HG03196 (cell line): Measurements from ENCODE around the gene MSX2.

Experiments
- ATAC-seq: cut with Tn5 transposase; IDR thresholded peaks from one replicate; pipeline ENCODE4 v1.9.1; 2021; ENCODE audit not compliant: unreplicated experiment

MSX2 gene

DNA sequence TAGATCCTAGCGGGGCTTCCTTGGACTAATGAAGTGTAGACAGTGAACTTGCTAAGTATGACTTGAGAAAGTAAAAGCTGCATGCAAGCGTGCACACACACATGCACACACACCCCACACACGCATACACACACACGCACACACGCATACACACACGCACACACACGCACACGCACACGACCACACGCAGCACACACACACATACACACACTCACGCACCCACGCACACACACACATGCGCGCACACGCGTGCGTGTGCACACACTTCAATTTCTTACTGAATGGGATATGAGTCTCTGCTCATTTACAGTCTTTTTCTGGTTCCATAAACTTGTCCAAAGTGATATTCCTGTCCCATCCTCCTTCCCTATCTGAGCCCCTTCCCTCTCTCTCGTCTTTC lies 41.2 kb downstream of the MSX2 start:
- no peak for ATAC-seq

DNA sequence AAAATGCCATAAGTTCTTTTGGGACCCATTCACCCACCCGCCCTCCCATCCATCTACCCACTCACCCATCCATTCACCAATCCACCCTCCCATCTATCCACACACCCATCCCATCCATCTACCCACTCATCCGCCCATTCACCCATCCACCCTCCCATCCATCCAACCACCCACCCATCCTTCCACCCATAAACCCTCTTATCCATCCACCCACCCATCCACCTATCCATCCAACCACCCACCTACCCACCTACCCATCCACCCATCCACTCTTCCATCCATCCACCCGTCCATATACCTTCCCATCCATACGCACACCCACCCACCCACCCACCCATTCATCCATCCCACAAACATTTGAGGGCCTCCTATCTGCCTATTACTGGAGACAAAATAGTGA lies 43.3 kb downstream of the MSX2 start:
- no peak for ATAC-seq

DNA sequence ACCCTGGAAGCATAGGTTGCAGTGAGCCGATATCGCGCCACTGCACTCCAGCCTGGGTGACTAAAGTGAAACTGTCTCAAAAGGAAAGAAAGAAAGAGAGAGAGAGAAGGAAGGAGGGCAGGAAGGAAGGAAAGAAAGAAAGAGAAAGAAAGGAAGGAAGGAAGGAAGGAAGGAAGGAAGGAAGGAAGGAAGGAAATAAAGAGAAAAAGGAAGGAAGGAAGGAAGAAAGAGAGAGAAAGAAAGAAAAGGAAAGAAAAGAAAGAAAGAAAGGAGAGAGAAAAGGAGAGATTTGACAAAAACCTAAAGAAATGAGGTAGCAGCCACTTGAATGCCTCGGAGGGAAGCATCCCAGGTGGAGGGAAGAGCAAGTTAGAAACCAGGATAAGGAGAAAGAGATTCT lies 44.6 kb downstream of the MSX2 start:
- no peak for ATAC-seq

DNA sequence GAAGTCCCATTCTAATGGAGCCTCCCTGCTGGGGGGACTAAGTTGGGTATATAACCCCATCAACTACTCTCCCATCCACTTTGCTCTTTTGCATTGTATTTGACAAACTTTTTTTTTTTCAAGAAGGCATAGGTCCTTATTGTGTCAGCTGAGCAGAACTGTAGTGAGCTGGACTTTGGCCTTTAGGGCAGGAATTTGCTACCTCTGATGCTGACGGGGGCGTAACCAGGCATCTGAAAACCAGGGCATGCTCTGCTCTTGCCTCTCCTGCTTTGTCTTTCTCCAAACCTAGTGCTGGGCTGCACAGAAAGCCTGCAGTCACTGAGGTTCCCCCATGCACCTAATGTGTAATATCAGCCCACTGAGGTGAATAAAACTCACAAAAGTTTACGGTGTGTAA lies 49.0 kb downstream of the MSX2 start:
- no peak for ATAC-seq

DNA sequence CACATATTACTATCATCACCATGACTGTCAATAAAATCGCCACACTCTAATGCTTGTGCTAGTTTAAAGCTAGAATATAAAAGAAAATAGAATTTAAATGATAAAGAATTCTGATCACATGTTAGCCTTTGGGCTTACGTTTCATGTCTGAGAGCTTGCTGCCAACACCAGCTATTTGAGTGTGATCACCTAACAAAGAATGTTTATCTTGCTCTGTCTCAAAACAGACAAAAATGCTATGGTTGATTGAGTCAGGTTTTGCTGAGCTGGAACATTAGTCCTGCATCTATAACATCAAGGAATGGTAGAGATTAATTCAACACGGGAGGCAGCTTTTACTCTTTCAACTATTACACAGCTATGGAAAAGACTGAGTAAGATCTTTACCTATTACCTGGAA lies 50.7 kb downstream of the MSX2 start:
- no peak for ATAC-seq

DNA sequence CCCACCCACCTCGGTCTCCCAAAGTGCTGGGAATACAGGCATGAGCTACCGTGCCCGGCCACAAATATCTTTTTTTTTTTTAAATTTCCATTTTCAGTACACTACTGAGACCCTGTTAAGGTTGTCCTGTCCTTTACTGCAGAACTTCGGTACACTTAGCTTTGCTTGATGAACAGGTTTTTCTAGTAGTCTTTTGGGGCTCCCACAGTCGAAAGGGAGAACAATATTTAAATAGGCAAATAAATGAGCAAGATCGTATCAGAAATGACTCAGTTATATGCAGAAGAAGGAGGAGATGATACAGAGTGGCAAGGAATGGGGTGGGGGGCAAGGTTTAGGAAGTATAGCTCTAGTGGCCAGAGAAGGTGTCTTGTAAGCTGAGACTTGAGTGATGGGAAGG lies 52.7 kb downstream of the MSX2 start:
- ATAC-seq: no peak

DNA sequence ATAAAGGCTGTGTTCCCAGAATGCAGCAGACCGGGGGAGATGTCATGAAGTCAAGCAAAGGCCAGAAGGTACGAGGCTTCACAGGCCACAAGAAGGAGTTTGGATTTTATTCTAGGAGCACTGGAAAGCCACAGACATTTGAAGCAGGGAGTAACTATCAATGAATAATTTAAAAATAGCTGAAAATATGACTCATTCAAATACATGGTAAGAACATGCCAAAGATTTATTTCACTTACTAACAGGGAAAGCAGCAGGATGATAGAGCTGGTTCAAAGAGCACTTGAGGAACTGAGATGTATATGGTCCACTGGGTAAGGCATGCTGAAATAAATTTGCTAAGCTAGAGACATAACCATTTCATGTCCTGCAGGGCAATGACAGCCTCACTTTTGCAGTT lies 53.2 kb downstream of the MSX2 start:
- ATAC-seq: no peak
